ENCODE data around the gene COL4A2.
A peak's percentile ranks its signal among the peaks of the same experiment; 100 is the strongest.

The COL4A2 gene

DNA sequence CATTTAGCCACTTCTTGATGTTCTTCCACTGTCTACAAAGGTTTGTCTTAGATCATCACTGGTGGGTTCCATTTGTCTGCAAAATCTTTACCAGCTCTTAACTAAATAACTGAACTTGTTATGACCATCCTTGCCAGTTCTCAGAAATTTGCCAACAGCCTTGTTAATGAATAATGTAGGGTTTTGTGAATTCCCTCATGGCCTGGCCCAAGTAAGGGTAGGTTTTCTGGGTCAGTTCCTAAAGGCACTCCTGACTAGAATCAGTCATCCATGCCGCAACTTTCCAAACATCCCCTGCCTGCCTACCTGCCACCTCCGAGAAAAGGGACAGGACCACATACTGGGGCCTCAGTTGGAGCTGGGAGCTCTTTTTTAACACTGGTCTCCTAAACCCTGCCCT is 4.1 kb upstream of the COL4A2 start:
- Histone ChIP-seq H3K27me3 (ENCODE audit: low read depth, low read length) (no peaks in the 10 kb centered on the region), H3K27ac (ENCODE audit: low read length) (peak overlapping the region; percentile 82), H3K36me3 (ENCODE audit: control insufficient read depth in 1 of 2, insufficient read depth in 2 of 2, low read length in 2 of 2) (no peaks in the 10 kb centered on the region), H3K4me1 (ENCODE audit: control insufficient read depth in 1 of 2, insufficient read depth in 2 of 2, low read length in 2 of 2) (peaks cover 13 to 46% of the 10 kb centered on the region in 2 donors), H3K4me3 (ENCODE audit: low read depth in 1 of 2, low read length in 2 of 2) (no peak overlapping the region), H3K9me3 (ENCODE audit: control insufficient read depth in 1 of 2, low read length in 2 of 2) (no peaks in the 10 kb centered on the region)

DNA sequence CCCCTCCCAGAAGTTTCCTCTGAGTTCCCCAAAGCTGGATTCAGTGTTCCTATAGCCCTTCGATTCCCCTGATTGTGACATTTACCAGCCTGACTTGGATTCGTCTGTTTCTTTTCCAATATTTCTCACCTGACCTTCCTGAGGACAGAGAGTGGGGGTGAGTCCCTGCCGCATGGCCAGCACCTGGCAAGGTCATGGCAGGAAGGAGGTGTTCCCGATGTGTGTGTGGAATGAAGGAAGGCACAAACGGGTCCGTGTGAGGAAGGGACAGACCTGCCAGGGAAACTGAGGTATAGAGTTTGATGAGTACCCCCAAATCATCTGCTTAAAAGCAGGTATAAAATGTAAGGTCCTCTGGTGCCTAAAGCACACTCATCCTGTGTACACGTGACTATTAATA is 3.4 kb upstream of the COL4A2 start:
- no peaks in the 10 kb centered on the region for H3K36me3 ChIP-seq (ENCODE audit: control insufficient read depth in 1 of 2, insufficient read depth in 2 of 2, low read length in 2 of 2)
- H3K27ac ChIP-seq (ENCODE audit: low read length) = peak overlapping the region; percentile 82
- H3K4me3 ChIP-seq (ENCODE audit: low read depth in 1 of 2, low read length in 2 of 2) = peak overlapping the region; percentile 11 to 91
- H3K4me1 ChIP-seq (ENCODE audit: control insufficient read depth in 1 of 2, insufficient read depth in 2 of 2, low read length in 2 of 2) = peaks cover 13 to 46% of the 10 kb centered on the region in 2 donors
- H3K27me3 ChIP-seq (ENCODE audit: low read depth, low read length) = no peaks in the 10 kb centered on the region
- H3K9me3 ChIP-seq (ENCODE audit: control insufficient read depth in 1 of 2, low read length in 2 of 2) = no peaks in the 10 kb centered on the region

DNA sequence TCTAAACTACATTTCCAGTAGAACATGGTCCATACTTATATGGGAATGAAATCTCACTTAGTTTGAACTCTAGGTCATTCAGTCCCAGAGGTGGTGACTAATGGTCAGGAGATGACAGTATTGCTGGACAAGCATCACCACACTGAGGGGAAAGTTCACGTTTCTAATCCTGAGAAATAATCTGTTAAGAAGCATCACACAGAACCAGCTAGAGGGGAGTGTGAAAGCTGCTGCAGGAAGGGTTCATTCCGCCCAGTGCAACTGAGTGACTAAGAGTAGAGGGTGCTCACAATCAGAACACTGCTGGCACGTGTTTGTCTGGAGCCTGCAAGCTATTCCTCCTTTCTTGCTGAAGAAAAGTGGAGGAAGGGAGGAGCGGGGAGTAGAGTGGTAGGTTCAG is 2.8 kb upstream of the COL4A2 start:
- Histone ChIP-seq H3K36me3 (ENCODE audit: control insufficient read depth in 1 of 2, insufficient read depth in 2 of 2, low read length in 2 of 2) (no peaks in the 10 kb centered on the region), H3K27ac (ENCODE audit: low read length) (peak overlapping the region; percentile 82), H3K27me3 (ENCODE audit: low read depth, low read length) (no peaks in the 10 kb centered on the region), H3K4me3 (ENCODE audit: low read depth in 1 of 2, low read length in 2 of 2) (peak overlapping the region; percentile 68 to 91), H3K9me3 (ENCODE audit: control insufficient read depth in 1 of 2, low read length in 2 of 2) (no peaks in the 10 kb centered on the region), H3K4me1 (ENCODE audit: control insufficient read depth in 1 of 2, insufficient read depth in 2 of 2, low read length in 2 of 2) (peaks cover 11 to 41% of the 10 kb centered on the region in 2 donors)

DNA sequence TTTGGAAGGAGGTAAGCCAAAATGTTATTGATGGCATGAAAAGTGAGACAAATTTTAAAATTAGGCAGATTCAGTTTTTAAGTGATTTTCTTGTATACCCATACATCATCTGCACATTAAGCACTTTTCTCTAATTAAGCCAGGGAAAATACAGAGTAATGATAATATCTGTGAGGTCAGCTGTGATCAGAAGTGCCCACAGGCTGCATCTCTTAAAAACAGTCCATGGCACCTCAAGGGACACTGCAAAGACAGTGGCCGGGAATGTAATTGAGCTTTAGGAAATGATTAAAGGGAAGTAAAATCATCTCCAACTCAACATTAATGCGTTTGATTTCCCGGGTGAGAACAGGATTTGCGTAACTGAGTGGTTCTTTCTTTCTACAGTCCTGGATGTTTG is 2.1 kb upstream of the COL4A2 start:
- peaks cover 6 to 45% of the 10 kb centered on the region in 2 donors for H3K4me1 ChIP-seq (ENCODE audit: control insufficient read depth in 1 of 2, insufficient read depth in 2 of 2, low read length in 2 of 2)
- H3K4me3 ChIP-seq (ENCODE audit: low read depth in 1 of 2, low read length in 2 of 2) = peak overlapping the region; percentile 68 to 91
- H3K27ac ChIP-seq (ENCODE audit: low read length) = peak overlapping the region; percentile 82
- H3K36me3 ChIP-seq (ENCODE audit: control insufficient read depth in 1 of 2, insufficient read depth in 2 of 2, low read length in 2 of 2) = no peaks in the 10 kb centered on the region
- no peaks in the 10 kb centered on the region for H3K27me3 ChIP-seq (ENCODE audit: low read depth, low read length)
- H3K9me3 ChIP-seq (ENCODE audit: control insufficient read depth in 1 of 2, low read length in 2 of 2) = no peaks in the 10 kb centered on the region

DNA sequence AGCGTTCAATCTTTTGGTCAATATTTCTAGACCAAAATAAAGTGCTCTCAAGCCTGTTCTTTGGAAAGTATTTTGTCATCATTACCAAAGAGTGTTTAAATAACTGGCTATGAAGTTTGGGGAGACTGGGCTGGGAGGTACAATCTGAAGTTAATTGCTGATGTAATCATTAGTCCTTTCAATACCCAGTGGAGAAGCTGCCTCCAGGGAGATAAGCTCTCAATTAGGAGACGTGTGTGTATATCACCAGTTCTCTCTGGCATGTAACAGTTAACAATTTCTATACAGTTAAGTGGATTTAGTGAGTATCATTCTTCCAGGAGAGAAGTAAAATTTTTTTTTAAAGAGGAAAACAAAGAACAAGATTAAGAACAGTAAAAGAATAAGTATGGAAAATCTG is 1.5 kb upstream of the COL4A2 start:
- H3K4me1 ChIP-seq (ENCODE audit: control insufficient read depth in 1 of 2, insufficient read depth in 2 of 2, low read length in 2 of 2) = peaks cover 1 to 45% of the 10 kb centered on the region in 2 donors
- no peaks in the 10 kb centered on the region for H3K9me3 ChIP-seq (ENCODE audit: control insufficient read depth in 1 of 2, low read length in 2 of 2)
- peak overlapping the region; percentile 68 to 91 for H3K4me3 ChIP-seq (ENCODE audit: low read depth in 1 of 2, low read length in 2 of 2)
- H3K27ac ChIP-seq (ENCODE audit: low read length) = peak overlapping the region; percentile 82
- H3K36me3 ChIP-seq (ENCODE audit: control insufficient read depth in 1 of 2, insufficient read depth in 2 of 2, low read length in 2 of 2) = no peaks in the 10 kb centered on the region
- no peaks in the 10 kb centered on the region for H3K27me3 ChIP-seq (ENCODE audit: low read depth, low read length)

DNA sequence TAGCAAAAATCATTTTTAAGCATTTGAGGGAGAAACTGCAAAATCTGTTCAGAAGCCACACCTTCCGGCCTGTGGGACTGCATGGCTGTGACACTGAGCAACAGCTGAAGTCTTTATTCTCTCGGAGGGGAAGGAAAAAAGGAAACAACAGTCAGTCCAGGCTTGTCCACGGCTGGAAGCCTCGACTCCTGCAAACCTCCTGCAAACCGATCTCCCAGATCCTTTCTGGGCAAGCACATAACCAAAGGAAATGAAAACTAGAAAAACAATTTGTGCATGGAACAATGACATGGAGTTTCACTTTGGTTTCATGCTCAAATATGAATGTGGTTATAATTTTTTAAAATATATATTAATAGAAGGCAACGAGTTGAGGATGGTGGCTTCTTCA is 1.1 kb upstream of the COL4A2 start:
- peaks cover 0 to 45% of the 10 kb centered on the region in 2 donors for H3K4me1 ChIP-seq (ENCODE audit: control insufficient read depth in 1 of 2, insufficient read depth in 2 of 2, low read length in 2 of 2)
- peak overlapping the region; percentile 68 to 91 for H3K4me3 ChIP-seq (ENCODE audit: low read depth in 1 of 2, low read length in 2 of 2)
- no peaks in the 10 kb centered on the region for H3K9me3 ChIP-seq (ENCODE audit: control insufficient read depth in 1 of 2, low read length in 2 of 2)
- no peaks in the 10 kb centered on the region for H3K27me3 ChIP-seq (ENCODE audit: low read depth, low read length)
- H3K36me3 ChIP-seq (ENCODE audit: control insufficient read depth in 1 of 2, insufficient read depth in 2 of 2, low read length in 2 of 2) = peaks cover 0 to 2% of the 10 kb centered on the region in 2 donors
- peak overlapping the region; percentile 82 for H3K27ac ChIP-seq (ENCODE audit: low read length)

DNA sequence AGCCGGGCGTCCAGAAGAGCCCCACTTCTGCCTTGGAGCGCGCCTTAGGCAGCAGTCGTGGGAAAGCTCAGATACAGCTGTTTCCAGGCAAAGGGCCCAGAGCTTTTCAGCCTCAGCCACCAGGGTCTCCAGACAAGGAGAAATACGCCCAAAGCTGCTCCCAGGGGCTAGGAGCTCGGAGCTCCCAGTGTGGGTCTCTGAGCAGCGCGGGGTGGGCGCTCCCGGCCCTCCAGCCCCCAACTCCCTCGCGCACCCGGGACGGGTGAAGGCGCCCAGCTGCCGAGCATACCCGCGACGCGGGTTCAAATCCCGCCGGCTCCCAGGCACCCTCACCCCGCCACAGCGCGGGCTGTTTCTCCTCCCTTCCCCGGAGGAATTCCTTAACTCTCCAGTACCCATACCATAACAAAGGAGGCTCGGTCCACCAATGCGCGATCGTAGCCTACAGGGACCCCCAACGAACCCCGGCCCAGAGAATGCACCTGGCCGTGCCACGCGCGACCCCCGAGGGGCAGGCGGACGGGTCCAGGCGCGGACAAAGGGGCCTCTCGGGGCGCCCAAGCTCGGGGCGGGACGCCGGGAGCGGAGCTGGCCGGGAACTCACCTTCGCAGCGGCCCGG is 634 bp upstream of the COL4A2 start:
- Histone ChIP-seq H3K27ac (ENCODE audit: low read length) (peak overlapping the region; percentile 82), H3K4me3 (ENCODE audit: low read depth in 1 of 2, low read length in 2 of 2) (peak overlapping the region; percentile 68 to 91), H3K27me3 (ENCODE audit: low read depth, low read length) (no peaks in the 10 kb centered on the region), H3K9me3 (ENCODE audit: control insufficient read depth in 1 of 2, low read length in 2 of 2) (no peaks in the 10 kb centered on the region), H3K36me3 (ENCODE audit: control insufficient read depth in 1 of 2, insufficient read depth in 2 of 2, low read length in 2 of 2) (peaks cover 0 to 6% of the 10 kb centered on the region in 2 donors), H3K4me1 (ENCODE audit: control insufficient read depth in 1 of 2, insufficient read depth in 2 of 2, low read length in 2 of 2) (peaks cover 0 to 45% of the 10 kb centered on the region in 2 donors)

DNA sequence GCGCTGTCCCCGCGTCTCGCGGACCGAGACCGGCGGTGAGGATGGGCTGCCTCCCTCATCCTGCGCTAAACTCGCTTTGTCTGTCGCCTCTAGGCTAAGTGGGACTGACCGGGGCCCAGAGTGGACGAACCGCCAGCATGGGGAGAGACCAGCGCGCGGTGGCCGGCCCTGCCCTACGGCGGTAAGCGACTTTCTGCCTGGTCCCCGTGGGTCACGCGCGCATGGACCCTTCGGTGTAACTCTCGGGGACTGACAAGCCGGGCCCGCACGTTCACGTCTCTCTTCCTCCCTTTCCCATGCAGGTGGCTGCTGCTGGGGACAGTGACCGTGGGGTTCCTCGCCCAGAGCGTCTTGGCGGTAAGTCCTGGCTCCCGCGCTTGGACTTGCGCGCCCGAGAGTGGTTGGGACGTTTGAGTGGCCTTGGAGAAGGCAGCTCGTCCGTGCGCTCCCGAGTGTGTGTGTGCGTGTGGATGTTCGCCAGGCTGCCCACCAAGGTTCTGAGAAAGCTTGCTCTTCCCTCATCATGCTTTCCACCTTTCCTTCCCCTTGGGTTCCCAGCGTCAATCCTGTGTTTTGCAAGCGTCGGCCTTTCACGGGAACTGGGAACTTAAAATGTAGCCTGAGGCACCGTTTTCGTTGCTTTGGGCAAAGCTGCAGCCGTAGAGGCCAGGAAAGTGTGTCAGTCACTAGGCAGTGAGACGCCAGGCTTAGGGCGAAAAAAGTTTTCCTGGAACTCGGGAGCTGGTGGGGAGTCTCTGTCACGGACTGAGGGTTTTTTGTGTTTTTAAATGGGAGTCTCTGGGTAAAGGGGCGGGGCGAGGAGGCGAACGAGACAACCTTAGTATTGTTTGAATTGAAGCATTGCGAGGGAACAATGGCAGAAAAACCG is 927 bp downstream of the COL4A2 start:
- Histone ChIP-seq H3K27ac (ENCODE audit: low read length) (peak overlapping the region; percentile 85), H3K9me3 (ENCODE audit: control insufficient read depth in 1 of 2, low read length in 2 of 2) (no peaks in the 10 kb centered on the region), H3K4me1 (ENCODE audit: control insufficient read depth in 1 of 2, insufficient read depth in 2 of 2, low read length in 2 of 2) (peaks cover 0 to 53% of the 10 kb centered on the region in 2 donors), H3K36me3 (ENCODE audit: control insufficient read depth in 1 of 2, insufficient read depth in 2 of 2, low read length in 2 of 2) (peaks cover 0 to 6% of the 10 kb centered on the region in 2 donors), H3K27me3 (ENCODE audit: low read depth, low read length) (no peaks in the 10 kb centered on the region), H3K4me3 (ENCODE audit: low read depth in 1 of 2, low read length in 2 of 2) (peak overlapping the region; percentile 83 to 91)

DNA sequence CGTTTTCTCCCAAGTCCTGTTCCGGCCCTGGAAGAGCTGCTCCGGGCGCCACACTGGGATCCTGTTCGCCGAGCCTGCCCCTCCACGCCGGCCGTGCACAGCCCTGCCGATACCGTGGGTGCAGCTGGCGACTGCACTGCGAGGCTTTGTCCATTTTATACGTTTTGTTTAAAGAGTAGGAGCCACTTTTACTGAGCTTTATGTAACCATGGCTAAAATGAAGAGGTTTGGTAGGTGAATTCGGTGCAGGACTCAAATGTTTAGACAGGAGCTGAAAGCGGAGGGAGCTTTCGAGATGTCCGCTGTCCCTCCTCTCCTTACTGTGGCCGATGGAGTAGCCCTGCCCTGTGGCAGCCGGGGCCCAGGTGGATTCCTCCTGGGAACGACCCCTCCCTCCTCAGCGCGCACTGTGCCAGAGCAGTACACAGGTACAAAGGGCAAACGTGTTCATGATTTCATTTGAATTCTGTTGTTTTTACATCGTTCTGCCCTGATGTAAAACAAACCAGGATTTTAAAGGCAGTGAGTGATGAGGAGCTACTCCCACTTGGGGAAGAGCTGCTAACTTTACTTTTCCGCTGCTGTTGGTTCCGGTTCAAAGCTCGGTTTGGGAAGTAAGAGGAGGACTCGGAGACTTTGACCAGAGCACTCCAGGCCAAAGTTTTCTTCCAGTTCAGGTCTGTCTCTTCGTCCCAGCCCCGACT is 1.7 kb downstream of the COL4A2 start:
- Histone ChIP-seq H3K9me3 (ENCODE audit: control insufficient read depth in 1 of 2, low read length in 2 of 2) (no peaks in the 10 kb centered on the region), H3K36me3 (ENCODE audit: control insufficient read depth in 1 of 2, insufficient read depth in 2 of 2, low read length in 2 of 2) (peaks cover 0 to 6% of the 10 kb centered on the region in 2 donors), H3K4me3 (ENCODE audit: low read depth in 1 of 2, low read length in 2 of 2) (peak overlapping the region; percentile 83 to 91), H3K4me1 (ENCODE audit: control insufficient read depth in 1 of 2, insufficient read depth in 2 of 2, low read length in 2 of 2) (peaks cover 0 to 50% of the 10 kb centered on the region in 2 donors), H3K27me3 (ENCODE audit: low read depth, low read length) (no peaks in the 10 kb centered on the region), H3K27ac (ENCODE audit: low read length) (peak overlapping the region; percentile 85)

DNA sequence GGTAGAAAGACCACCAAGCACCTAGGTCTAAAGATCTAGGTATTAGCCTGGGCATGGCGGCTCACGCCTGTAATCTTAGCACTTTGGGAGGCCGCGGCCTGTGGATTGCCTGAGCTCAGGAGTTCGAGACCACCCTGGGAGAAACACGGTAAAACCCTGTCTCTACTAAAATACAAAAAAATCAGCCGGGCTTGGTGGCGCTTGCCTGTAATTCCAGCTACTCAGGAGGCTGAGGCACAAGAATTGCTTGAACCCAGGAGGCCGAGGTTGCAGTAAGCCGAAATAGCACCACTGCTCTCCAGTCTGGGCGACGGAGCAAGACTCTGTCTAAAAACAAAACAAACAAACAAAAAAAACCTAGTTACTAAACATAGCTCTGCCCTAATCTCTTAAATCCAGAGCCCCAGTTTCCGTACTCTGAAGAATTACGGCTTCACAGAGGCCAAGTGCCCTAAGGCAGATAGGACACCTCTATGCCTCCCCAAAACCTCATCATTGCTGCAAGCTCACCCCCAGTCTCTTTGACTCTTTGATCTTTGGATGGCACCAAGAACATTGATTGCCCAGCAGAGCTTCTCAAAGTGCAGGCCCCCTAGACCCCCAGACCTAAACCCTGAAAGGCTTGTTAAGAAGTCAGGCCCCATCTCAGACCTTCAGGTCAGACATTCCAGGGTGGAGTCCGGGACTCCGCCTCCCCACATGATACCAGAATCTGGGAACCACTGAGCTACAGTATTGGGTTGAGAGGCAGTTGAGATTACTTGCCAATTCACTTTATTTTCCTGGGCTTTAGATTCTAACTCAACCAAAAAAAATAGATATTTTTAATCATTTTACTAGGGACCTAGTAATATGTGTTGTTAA is 2.8 kb downstream of the COL4A2 start:
- Histone ChIP-seq H3K27ac (ENCODE audit: low read length) (peak overlapping the region; percentile 85), H3K4me3 (ENCODE audit: low read depth in 1 of 2, low read length in 2 of 2) (peak overlapping the region; percentile 83 to 91), H3K9me3 (ENCODE audit: control insufficient read depth in 1 of 2, low read length in 2 of 2) (no peaks in the 10 kb centered on the region), H3K4me1 (ENCODE audit: control insufficient read depth in 1 of 2, insufficient read depth in 2 of 2, low read length in 2 of 2) (peaks cover 0 to 53% of the 10 kb centered on the region in 2 donors), H3K36me3 (ENCODE audit: control insufficient read depth in 1 of 2, insufficient read depth in 2 of 2, low read length in 2 of 2) (peaks cover 5 to 6% of the 10 kb centered on the region in 2 donors), H3K27me3 (ENCODE audit: low read depth, low read length) (no peaks in the 10 kb centered on the region)
